Loucy (cell line): ENCODE measurements around the gene JUP.
A peak's percentile ranks its signal among the peaks of the same experiment; 100 is the strongest.

Experiments used
- H2AFZ ChIP-seq: fragments of 200-600 bp; sonication (generic); 2 replicates; pipeline ENCODE4 v1.6.0; 2016; ENCODE audit warnings: antibody characterized with exemption, mild to moderate bottlenecking, low read length, moderate library complexity
- H3F3A ChIP-seq: fragments of 200-600 bp; 2 replicates; pipeline ENCODE4 v1.6.0; 2016; ENCODE audit warnings: antibody characterized with exemption, low read depth, mild to moderate bottlenecking
- H3K27me3 ChIP-seq: fragments of 200-600 bp; sonication (generic); 2 replicates; pipeline ENCODE4 v1.6.1; 2014; ENCODE audit warnings: low read length, mild to moderate bottlenecking; ENCODE audit not compliant: insufficient read depth, poor library complexity, severe bottlenecking
- H3K36me3 ChIP-seq: fragments of 200-600 bp; sonication (generic); 2 replicates; pipeline ENCODE4 v1.6.1; 2016; ENCODE audit warnings: low read length; ENCODE audit not compliant: insufficient read depth
- H3K4me1 ChIP-seq: fragments of 200-600 bp; sonication (generic); 2 replicates; pipeline ENCODE4 v1.5.1; 2014; ENCODE audit warnings: low read length, mild to moderate bottlenecking; ENCODE audit not compliant: insufficient read depth, poor library complexity, severe bottlenecking
- H3K4me2 ChIP-seq: fragments of 200-600 bp; sonication (generic); 2 replicates; pipeline ENCODE4 v1.6.0; 2014; ENCODE audit warnings: antibody characterized with exemption, low read length, low read depth, mild to moderate bottlenecking; ENCODE audit not compliant: poor library complexity, severe bottlenecking
- H3K4me3 ChIP-seq: fragments of 200-600 bp; sonication (generic); 2 replicates; pipeline ENCODE4 v1.5.1; 2014; ENCODE audit warnings: low read length, mild to moderate bottlenecking, mixed read lengths; ENCODE audit not compliant: poor library complexity, severe bottlenecking
- H3K79me2 ChIP-seq: fragments of 200-600 bp; sonication (generic); 2 replicates; pipeline ENCODE4 v1.6.1; 2014; ENCODE audit warnings: low read length; ENCODE audit not compliant: insufficient read depth
- H3K9ac ChIP-seq: fragments of 200-600 bp; sonication (generic); 2 replicates; pipeline ENCODE4 v1.6.0; 2014; ENCODE audit warnings: mild to moderate bottlenecking, low read depth, low read length, moderate library complexity; ENCODE audit not compliant: poor library complexity, severe bottlenecking
- H3K9me2 ChIP-seq: fragments of 200-600 bp; sonication (generic); replicated peaks from 2 replicates; pipeline ENCODE4 v1.6.1; 2016; ENCODE audit warnings: low read depth, low read length, mixed read lengths
- H3K9me3 ChIP-seq: fragments of 200-600 bp; sonication (generic); 2 replicates; pipeline ENCODE4 v1.6.1; 2014; ENCODE audit warnings: mild to moderate bottlenecking, antibody characterized with exemption, low read length, low read depth; ENCODE audit not compliant: insufficient read depth
- H4K20me1 ChIP-seq: fragments of 200-600 bp; sonication (generic); 2 replicates; pipeline ENCODE4 v1.6.0; 2014; ENCODE audit warnings: antibody characterized with exemption, low read length, mild to moderate bottlenecking; ENCODE audit not compliant: insufficient read depth, poor library complexity, severe bottlenecking
- CTCF ChIP-seq: fragments of 200-600 bp; sonication (generic); conservative IDR thresholded peaks from 2 replicates; pipeline ENCODE4 v1.5.1; 2014; ENCODE audit warnings: mild to moderate bottlenecking, antibody characterized with exemption, low read length
- EZH2phosphoT487 ChIP-seq: fragments of 200-600 bp; IDR thresholded peaks from 2 replicates; pipeline ENCODE4 v1.6.1; 2018; ENCODE audit warnings: antibody characterized with exemption, mild to moderate bottlenecking, moderate library complexity, borderline replicate concordance

Gene JUP

GRCh38 chr17:41711669-41712400, 74.7 kb downstream of the JUP start, which contains the start of gene GAST:
TSS of gene GAST (plus strand) at chr17:41712331. CDS start at chr17:41715437, 3,106 bp downstream.
- H4K20me1 ChIP-seq = no peaks in the 10 kb centered on the region
- H2AFZ ChIP-seq = no peak within 1 kb of the TSS
- no peaks in the 10 kb centered on the region for H3K9me2 ChIP-seq
- H3K9ac ChIP-seq = no peak within 1 kb of the TSS
- no peaks in the 10 kb centered on the region for H3K9me3 ChIP-seq
- H3K4me1 ChIP-seq = peaks cover 15% of the 10 kb centered on the region
- no peak for TF ChIP-seq CTCF
- TF ChIP-seq EZH2phosphoT487 = no peak
- no peaks in the 10 kb centered on the region for H3F3A ChIP-seq
- H3K4me3 ChIP-seq = no peak within 1 kb of the TSS
- no peaks in the 10 kb centered on the region for H3K36me3 ChIP-seq
- no peaks in the 10 kb centered on the region for H3K27me3 ChIP-seq
- H3K4me2 ChIP-seq = peak within 1 kb of the TSS; percentile 45
- H3K79me2 ChIP-seq = no peaks in the 10 kb centered on the region

DNA sequence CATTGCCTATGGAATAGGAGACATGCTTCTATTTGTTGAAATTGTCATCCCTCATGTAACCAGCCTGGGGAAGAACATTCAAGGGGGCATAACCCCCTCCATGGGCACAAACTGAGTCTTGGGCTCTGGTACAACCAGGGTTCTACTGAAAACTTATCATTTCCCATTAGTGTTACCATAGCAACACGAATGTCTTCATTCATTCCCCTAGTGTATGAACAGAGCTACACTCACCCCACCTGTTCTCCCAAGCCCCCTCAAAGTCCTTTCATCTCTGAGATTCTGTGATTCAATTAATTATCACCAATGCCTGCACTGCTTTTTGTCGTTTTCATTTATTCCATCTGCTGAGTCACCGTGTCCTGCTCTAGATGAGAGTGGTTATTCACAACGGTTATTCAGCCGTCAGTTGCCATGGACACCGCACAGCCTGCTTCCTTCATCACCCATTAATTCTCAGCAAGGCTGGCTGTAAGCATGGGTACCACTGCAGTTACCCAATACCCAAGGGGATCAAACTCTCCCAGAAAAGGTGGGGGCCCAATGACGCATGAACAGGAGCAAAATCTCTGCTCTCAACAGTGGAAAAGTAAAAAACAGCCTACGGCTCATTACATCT, 75.9 kb downstream of the JUP start:
- no peak overlapping the region for H3K9ac ChIP-seq
- peaks cover 15% of the 10 kb centered on the region for H3K4me1 ChIP-seq
- no peaks in the 10 kb centered on the region for H3K9me2 ChIP-seq
- peak overlapping the region; percentile 45 for H3K4me2 ChIP-seq
- H3K4me3 ChIP-seq = no peak overlapping the region
- H3K79me2 ChIP-seq = no peaks in the 10 kb centered on the region
- no peak overlapping the region for H2AFZ ChIP-seq
- TF ChIP-seq EZH2phosphoT487 (no peak), CTCF (no peak)
- no peaks in the 10 kb centered on the region for H3K9me3 ChIP-seq
- no peaks in the 10 kb centered on the region for H3F3A ChIP-seq
- H4K20me1 ChIP-seq = no peaks in the 10 kb centered on the region
- no peaks in the 10 kb centered on the region for H3K36me3 ChIP-seq
- H3K27me3 ChIP-seq = no peaks in the 10 kb centered on the region

GRCh38 chr17:41707803-41708669, 78.5 kb downstream of the JUP start:
- H3K79me2 ChIP-seq = no peaks in the 10 kb centered on the region
- H3K9me2 ChIP-seq = no peaks in the 10 kb centered on the region
- no peaks in the 10 kb centered on the region for H3K27me3 ChIP-seq
- TF ChIP-seq CTCF (no peak), EZH2phosphoT487 (no peak)
- no peaks in the 10 kb centered on the region for H4K20me1 ChIP-seq
- H3F3A ChIP-seq = no peaks in the 10 kb centered on the region
- no peaks in the 10 kb centered on the region for H3K36me3 ChIP-seq
- H3K9ac ChIP-seq = no peak overlapping the region
- H3K4me2 ChIP-seq = no peak overlapping the region
- H3K4me1 ChIP-seq = peaks cover 15% of the 10 kb centered on the region
- no peak overlapping the region for H3K4me3 ChIP-seq
- no peak overlapping the region for H2AFZ ChIP-seq
- H3K9me3 ChIP-seq = no peaks in the 10 kb centered on the region
